Stimulated activated CD4-positive, alpha-beta T cell treated with anti-CD3 and anti-CD28 coated beads, TNF-alpha, amount 100 ng/mL, for 48 hours (primary cell): ENCODE results near the gene OR8A1.
A peak's percentile ranks its signal among the peaks of the same experiment; 100 is the strongest.

ENCODE experiments used
- DNase-seq, 3 donors: peaks; one replicate each; pipeline ENCODE4 v3.0.0-alpha.2; 2020; ENCODE audit warnings: low read depth in 3 of 3

Gene OR8A1

DNA sequence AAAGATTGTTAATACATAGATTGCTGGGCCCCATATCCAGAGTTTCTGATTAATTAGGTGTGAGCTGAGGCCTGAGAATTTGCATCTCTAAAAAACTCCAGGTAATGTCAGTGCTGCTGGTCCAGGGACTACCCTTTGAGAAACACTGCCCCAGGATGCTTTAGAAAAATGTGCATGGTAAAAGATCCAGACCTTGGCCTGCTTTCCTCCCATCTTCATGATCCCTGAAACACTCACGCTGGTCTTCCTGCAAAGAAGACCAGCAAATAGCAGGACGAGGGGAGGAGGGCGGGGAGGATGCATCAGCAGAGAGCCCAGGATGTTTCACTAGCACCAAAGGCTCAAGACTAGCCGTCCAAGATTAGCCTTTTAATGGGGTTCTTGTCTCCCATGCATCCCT, at the start of gene OR8A1:
OR8A1 (plus strand) TSS at position 301 of the 400 bp plus-strand sequence. CDS start 123 bp downstream, outside the sequence.
- no peak for DNase-seq

DNA sequence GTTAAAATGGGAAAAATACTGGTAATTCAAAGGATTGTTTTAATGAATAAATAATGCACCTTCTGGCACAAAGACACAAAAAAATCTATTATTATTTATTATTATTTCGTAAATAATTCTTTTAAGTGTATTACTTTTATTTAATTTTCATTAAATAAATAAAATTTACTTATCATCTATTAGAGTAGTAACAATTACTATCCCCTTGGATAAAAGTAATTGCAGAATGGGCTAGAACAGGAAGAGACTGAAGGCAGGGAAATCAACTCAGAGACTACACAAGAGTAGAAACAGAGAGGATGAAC, 49.3 kb upstream of the OR8A1 start:
- no peak for DNase-seq

DNA sequence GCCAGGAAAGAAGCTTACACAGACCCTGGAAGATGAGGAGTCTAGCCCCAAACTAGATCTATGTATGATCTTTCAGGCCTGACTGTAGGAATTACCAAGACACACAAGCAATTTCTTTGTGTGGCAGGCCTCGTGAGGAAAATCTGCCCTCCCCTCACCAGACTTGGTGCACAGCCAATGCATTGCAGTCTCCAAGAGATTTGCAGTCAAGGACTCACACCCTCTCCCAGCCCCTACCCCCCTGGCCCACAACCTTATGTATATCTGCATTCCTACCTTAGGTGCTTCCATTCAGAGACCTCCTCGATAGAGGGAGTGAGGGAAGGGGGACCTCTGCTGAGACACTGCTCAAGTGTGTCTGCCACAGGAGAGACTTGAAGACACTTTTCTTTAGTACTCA, 36.2 kb upstream of the OR8A1 start:
- DNase-seq: no peak

DNA sequence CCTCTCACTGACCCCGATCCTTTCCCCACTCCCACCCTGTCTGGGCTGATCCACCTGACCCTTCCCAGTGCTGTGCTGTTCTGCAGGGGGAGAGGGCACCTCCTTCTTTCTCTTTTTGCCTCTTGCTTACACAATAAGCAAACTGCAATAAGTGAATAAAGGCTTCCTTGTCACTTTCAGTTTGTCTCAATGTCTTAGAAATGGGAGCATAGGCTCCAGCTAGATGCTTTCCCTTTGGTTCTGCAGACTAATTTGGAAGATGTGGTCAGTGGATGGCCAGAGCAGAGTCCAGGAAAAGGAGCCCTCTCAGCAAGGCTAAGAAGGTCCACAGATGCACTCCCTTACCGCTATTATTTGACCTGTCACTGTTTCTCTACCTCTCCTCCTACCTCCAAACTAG, 35.7 kb upstream of the OR8A1 start:
- DNase-seq: no peak

DNA sequence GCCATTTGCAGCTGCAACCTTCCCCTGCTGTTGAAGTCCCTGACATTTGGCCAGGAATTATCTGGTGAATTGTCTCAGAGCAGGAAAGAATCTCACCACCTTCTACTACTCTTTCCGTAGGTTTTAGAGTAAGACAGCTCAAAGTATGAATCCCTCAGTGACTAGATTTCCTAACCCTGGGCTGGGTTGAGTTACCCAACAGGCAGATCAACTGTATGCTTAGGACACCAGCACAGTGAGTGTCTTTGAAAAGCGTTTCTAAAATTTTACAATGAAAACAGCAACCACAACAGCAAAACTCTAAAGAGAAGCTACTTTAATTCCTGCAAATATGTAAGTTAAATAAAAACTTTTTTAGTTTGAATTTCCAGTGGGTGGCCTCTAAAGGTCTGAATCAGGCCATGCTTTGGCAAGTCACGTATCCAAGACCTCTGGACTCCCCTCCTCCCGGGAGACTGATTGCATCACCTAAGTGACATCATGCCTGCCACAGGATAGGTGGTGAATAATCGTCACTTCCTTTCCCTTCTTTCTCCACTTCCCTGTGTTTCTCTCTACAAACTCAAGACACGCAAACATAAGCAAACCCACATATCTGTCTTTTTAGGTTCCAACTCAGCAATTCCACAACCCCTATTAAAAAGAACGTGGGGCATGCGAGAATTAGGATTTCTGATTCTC, 34.1 kb upstream of the OR8A1 start:
- no peak for DNase-seq

DNA sequence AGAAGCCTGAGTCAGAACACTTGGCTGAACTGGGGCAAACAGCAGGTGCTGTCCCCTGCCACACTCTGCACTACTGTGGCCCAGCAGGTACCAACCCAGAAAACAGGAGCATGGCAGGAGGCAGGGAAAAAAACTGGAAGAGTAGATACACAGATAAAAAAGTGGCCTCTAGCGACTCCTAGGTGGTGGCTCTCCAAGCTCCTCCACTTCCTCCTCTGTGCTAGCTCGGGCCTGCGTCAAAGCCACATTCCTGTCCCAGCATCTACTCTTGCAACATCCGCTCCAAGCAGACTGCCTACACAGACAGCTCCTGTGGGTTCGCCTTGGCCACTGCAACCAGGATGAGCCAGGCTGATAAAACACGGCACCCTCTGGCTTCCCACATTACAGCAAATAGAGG, 33.3 kb upstream of the OR8A1 start:
- DNase-seq: no peak

DNA sequence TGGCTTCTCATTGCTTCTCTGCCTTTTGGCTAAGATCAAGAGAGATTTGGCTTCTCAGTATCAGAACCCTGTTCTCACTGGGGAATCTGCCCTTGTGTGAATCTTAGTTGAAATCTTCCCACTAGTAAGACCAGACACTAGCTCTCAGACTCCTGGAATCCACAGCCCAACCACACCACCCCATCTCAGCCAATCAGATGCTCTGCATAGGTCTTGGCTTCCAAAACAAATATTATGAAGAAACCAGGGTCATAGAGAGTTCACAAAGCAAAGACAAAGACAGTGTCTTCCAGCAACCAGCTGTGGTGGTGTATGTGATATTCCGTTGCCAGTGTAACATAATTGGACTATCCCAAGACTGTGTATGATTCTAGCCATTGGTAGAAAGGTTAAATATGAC, 31.8 kb upstream of the OR8A1 start:
- no peak for DNase-seq

DNA sequence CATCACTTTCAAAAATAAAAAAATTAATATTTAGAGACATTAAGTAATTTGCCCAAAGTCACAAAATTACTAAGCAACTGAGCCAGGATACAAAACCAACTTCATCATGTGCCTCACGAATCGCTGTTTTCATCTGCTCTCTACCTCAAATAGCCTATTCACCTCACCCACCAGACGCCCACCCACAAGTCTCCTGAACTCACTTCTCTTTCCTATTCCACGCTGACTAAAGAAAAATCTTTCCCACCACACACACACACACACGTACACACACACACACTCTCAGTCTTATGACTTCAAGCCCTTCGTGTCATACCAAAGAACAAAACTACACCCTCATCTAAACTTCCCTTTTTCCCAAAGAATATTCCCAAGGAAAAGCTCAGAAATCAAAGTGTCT, 28.6 kb upstream of the OR8A1 start:
- no peak for DNase-seq

DNA sequence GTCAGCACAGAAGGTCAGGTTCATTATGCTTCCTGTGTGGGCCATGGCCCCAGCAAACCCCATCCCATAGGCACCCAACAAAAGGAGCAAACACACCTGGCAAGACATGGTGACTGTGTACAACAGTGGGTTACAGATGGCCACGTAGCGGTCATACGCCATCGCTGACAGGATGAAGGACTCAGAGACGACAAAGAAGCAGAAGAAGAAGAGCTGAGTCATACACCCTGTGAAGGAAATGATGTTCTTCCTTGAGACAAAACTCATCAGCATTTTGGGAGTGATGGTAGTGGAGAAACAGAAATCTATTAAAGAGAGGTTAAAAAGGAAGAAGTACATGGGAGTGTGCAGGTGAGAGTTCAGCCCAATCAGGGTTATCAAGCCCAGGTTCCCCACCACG, 26.7 kb upstream of the OR8A1 start:
- DNase-seq: no peak

DNA sequence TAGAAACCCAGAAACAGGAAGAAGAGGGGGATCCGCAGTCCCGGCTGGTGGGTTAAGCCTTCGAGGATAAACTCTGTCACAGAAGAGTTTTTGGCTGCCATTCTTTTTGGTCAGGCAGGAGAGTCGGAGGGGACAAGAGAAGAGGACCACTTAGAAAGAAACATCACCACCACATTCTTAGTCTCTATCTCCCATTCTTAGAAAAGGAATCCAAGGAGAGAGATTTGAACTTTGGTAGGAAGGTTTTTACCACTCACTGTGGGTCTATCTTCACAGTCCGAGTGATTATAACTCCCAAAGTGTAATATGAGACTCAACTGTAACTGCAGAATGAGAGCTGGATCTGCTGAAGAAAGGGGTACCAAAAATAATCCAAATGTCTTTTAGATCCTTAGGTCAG, 26.2 kb upstream of the OR8A1 start, which contains the start of gene OR8B12:
OR8B12 (minus strand) TSS at position 101 of the 400 bp plus-strand sequence; CDS start at position 101, 0 bp downstream.
- DNase-seq: no peak

DNA sequence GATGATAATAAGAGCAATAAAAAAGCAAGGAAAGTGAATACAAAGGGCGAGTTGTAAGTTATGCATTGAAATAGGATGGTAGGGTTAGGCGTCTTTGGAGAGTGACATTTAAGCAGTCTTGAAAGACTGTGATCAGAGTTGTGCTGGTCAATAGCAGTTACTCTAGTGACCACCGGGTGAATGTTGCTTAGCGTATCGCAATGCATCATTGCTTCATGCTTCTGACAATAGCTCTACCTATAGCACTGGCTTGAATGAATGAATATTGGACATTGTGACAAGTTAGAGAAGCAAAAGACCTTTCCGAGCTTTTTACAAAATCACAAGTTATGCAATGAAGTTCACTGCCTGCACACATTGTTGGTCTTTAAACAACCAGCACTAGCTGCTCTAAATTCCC, 18.6 kb upstream of the OR8A1 start:
- DNase-seq: no peak

DNA sequence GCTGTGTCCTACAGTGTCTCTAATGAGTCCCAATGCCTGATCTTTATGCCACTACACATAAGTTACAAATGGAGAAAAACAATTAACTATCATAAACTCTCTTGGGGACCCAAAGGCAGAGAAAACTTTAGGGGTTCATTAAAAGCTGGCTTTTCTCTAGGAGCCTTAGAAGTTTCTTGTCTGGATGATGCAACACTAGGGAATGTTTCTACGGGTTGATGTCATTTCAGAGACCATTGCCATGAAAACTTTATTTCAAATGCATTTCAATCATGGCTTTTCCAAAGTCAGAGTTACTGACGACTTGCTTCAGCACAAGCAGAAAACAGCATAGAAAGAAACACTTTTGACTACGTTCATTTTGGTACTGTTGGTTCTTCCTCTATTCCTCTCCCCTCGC, 17.8 kb upstream of the OR8A1 start:
- no peak for DNase-seq

DNA sequence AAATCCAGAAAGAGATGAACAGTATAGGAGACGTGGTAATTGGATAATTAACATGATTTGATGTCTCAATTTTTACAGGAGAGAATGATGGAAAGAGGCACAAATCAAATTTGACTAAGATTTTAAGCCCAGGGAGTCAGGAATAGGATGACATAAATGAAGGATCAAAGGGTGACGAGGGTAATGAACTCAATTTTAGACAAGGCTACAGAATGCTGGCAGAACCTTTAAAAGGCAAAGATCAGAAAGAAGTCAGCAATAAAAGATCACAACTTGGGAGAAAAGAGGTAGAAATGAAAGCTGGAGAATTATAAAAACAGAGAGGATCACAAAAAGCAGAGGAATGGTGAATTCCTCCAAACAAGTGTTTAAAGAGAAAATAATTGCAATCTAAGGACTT, 13.0 kb upstream of the OR8A1 start:
- no peak for DNase-seq

DNA sequence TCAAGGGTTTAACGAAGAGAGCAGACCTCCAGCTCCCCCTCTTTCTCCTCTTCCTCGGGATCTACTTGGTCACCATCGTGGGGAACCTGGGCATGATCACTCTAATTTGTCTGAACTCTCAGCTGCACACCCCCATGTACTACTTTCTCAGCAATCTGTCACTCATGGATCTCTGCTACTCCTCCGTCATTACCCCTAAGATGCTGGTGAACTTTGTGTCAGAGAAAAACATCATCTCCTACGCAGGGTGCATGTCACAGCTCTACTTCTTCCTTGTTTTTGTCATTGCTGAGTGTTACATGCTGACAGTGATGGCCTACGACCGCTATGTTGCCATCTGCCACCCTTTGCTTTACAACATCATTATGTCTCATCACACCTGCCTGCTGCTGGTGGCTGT, 363 bp downstream of the OR8A1 start:
- no peak for DNase-seq

DNA sequence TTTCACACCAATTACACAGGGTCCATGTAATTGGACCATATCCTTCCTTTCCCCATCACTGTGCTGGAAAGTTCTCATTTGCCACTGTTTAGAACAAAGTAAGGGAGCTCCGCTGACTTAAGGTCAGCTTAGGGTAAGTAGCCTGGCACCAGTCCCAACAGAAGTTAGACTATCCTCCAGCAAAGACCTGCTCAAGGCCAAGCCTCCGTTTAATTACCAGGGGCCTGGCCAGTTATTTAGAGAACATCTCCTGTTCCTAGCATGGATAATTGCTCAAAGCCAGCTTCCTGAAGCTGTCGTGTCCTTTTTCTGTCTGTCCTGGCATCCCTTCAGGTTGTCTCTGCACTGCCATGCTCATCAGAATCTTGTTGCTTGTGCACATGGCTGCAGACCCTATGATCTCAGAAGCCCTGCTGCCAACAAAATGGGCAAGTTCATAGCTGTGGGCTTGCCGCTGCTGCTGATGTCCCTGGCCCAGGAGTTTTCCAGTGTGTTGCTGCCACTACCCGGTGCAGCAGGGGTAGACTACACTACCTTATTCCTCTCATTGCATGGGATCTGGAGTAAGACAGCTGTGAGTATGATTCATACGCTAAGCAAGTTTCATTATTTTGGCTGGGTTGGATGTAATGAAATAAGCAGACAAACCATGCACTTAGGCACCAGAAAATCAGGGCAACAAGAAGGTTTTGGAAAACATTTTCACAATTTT, 8.1 kb downstream of the OR8A1 start:
- DNase-seq: no peak

DNA sequence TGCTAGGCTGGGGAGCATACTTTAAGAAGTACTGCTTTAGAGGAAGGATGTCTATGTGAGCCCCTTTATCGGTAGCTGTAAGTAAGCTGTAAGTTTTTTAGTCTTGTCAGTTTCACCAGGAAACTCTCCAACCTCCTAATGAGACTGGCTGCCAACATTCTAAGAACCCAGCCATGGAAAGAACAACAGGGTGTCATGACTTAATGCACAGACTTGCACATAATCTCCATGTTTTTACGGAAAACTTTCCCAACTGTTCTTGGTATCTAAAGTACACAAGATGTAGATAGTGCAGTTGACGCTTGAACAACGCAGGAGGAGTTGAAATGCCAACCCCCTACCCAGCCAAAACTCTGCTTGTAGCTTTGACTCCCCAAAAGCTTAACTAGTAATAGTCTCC, 9.0 kb downstream of the OR8A1 start:
- no peak for DNase-seq

DNA sequence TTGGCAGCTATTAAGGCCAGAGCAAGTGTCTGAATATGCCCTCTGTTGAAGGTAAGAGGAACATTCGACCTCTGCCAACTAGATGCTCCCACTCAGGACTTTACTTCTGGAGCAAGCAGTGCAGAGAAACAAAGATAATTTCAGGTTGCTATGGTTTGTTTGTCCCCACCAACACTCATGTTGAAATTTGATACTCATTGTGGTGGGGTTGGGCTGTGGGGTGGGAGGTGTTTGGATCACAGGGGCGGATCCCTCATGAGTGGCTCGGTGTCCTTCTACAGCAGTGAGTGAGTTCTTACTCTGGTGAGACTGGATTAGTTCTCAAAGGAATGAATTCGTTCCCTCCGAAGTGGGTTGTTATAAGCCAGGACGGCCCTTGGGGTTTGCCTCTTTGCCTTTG, 12.0 kb downstream of the OR8A1 start:
- no peak for DNase-seq

DNA sequence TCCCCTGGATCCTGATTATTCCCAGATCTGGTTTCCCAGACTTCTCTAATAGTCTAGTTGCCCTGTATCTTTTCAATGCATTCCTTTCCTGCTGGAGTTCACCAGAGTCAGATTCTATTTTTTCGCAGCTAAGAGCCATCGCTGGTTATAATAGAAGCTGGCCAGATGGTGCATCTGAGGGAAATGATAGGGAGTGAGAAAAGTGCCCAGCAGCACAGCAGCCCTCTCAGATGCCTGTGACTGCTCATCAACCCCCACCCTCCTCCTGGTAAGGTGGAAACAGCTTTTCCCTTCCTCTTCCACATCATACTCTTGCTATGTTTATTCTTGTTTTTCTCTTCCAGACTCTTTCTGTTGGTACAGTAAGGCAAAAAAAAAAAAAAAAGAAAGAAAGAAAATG, 12.8 kb downstream of the OR8A1 start:
- DNase-seq: no peak

DNA sequence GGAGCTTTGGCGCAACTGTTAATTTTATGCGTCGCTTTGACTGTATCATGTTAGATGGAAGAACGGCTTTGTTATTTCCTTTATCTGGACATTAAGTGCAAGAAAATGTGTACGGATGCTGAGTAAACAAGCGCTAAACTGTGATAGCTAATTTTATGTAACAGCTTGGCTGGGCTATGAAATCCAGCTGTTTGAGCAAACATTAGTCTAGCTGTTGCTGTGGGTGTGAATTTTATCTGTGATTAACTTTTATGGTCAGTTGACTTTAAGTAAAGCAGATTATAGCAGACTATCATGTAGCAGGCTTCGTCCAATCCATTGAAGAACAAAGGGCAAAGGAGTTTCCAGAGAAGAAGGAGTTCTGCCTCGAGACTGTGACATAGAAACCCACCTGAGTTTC, 14.0 kb downstream of the OR8A1 start:
- DNase-seq: no peak

DNA sequence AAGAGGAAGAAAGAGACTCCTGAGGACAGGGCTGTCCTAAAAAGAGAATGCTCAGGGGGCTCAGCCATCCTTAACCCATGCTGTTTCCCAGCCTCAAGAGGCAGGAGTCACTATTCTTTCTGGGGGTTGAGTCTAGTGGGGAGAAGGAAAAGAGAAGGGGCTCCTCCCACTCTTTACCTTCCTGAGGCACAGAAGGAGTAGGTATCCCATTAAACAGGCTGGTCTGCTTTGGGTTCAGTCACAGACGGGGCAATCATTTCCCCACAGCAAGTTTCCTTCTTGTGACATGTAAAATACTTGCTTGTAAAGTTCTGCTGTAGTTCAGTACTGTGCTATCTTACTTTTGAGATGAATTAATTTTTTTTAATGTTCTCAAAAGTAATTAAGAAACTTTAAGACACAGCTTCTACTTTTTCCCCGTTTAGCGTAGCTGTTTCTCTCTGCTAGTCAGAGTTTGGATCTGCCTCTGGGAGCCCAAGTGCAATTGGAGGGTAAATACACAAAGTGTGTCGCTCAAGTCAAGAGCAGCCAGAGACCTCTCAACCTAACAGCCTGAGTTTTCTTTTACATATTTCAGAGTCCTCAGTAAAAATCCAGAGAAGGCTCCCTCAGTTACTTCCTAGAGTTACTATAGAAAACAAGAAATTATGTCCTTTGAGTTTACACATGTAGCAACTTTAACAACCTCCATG, 15.0 kb downstream of the OR8A1 start:
- no peak for DNase-seq

DNA sequence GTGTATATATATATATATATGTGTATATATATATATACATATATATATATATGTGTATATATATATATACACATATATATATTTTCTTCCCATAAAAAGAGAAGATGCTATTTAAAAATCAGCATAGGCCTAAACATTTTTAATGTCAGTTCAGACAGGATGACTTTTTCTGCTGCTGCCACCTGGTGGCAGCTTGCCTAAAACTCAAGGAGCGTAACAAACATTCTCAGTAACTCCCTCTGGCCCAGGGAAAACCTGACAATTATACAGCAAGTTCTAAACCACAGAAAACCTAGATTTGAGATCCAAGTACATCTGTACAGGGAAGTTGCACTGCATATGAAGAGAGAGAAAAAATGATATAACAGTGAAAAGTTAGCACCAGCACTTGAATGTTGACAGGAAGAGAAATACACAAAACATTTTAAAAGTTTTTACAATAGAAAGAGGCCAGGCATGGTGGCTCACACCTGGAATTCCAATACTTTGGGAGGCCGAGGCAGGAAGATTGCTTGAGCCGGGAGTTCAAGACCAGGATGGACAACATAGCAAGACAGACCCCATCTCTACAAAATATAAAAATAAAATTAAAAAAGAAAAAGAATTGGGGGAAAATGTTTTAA, 16.6 kb downstream of the OR8A1 start:
- peak in 2 of 3 donors; percentile 6 to 8 for DNase-seq

DNA sequence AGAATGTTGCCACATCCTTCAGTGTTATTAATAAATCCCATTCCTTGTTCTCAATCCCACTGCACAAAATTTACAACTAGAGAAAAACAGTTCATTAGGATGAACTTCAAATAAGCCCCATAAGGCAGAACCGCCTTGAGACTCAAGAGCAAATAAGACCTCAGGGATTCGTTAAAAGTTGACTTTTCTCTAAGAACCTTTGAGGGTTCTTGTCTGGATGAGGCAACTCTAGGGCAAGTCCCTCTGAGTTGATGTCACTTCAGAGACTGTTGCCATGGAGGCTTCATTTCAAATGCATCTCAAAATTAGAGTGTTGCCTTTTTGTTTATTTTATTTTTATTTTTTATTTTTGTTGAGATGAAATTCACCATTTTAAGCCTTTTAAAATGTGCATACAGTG, 21.6 kb downstream of the OR8A1 start:
- no peak for DNase-seq

DNA sequence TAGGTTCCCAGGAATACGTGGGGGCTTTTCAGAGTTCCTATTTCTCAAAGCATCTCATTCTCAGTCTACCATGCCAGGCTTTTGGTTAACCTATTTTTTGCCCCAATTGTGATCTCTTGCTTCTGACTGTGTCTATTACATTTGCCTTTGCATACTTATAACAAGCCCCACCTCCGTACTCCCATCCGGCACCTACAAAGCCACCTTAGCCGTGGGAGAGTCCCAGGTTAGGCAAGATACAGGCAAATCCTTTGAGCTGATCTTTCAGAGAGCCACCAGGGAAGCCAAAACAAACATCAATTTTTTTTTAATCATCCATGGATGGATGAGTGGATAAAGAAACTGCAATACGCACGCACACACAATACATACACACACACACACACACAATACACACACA, 22.8 kb downstream of the OR8A1 start:
- DNase-seq: no peak
